GM23248 (cell line): ENCODE measurements around the gene MPZL2.

Experiments used
- EZH2 ChIP-seq: fragments of 200-600 bp; sonication (generic); IDR thresholded peaks from 2 replicates; pipeline ENCODE4 v1.6.1; 2018; ENCODE audit warnings: antibody characterized with exemption, mild to moderate bottlenecking; ENCODE audit not compliant: insufficient read depth, poor library complexity, severe bottlenecking
- EZH2phosphoT487 ChIP-seq: fragments of 200-600 bp; sonication (generic); IDR thresholded peaks from 2 replicates; pipeline ENCODE4 v1.6.1; 2018; ENCODE audit warnings: antibody characterized with exemption, moderate library complexity, mild to moderate bottlenecking, low read depth; ENCODE audit not compliant: insufficient read depth

DNA sequence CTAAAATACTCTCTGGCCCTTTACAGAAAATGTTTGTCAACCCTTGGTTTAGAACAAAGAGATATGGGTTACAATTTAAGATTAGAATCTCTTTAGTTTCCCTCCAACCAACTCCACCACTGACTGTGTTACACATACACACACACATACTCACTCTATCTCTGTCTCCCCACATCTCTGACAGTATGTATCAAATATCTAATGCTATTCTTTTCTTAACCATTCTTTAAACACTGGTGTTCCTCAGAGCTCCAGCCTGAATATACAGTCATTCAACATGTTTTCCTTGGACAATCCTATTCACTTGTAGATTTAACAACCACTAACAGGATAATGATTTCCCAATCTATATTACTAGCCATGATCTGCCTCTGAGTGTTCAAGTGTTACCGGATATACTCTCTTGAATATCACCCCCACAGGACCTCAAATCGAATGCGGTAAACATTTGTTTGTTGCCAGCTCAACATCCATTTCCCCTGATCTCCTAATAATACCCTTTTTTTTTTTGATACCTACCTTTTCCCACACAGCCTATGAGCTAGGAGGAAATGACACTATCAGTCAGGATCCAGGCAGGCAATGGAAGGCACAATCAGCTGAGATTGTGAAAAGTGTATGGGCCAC is 18.0 kb downstream of the MPZL2 start:
- TF ChIP-seq EZH2 (no peak), EZH2phosphoT487 (no peak)
